Kidney glomerular epithelial cell (primary cell): ENCODE data around the gene SELENOO.

ENCODE experiments used
- DNase-seq: peaks from one replicate; lab custom pipeline; 2025; lab: John Stamatoyannopoulos, UW

SELENOO gene

DNA sequence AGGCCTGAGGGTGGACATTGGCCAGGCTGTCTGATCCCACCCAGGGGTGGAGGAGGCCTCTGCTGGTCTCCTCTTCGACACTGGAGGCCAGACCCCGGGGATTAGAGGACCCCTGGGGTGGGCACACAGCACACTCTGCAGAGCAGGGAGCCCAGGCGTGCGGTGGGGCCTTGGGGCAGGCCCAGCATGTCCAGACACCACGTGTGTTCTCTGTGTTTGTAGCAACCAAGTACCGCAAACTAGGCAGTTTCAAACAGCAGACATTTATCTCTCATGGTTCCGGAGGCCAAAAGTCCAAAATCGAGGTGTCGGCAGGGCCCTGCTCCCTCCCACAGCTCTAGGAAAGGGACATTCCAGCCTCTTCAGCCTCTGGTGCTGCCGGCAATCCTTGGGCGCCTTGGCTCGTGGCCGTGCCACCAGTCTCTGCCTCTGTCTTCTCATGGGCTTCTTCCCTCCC lies 28.8 kb upstream of the SELENOO start:
- no peak for DNase-seq

DNA sequence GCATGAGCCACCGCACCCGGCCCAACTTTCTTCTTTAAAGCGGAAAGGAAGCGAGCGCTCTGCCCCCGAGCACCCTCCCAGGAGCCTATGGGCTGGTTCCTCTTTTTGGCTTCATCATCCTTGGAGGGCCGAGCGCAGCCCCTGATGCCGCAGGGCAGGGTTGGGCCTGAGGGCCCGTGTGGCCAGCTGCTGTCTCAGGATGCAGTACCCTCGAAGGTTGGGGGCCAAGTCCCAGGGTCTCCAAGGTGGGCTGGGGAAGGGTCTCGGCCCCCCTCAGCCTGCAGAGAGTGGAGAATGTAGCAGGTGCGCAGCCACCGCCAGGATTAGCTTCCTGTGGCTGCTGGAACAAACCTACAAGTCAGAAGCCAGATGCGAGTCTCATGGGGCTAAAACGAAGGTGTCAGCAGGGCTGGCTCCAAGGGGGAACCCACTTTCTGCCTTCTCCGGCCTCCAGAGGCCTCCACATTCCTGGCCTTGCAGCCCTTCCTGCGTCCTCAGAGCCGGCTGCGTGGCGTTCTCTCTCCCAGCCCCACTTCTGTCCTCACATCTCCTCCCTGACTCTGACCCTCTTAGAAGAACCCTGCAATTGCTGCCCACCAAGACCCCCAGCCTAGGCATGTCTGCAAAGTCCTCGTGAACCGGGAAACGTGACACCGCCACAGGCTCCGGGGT lies 27.4 kb upstream of the SELENOO start:
- no peak for DNase-seq

DNA sequence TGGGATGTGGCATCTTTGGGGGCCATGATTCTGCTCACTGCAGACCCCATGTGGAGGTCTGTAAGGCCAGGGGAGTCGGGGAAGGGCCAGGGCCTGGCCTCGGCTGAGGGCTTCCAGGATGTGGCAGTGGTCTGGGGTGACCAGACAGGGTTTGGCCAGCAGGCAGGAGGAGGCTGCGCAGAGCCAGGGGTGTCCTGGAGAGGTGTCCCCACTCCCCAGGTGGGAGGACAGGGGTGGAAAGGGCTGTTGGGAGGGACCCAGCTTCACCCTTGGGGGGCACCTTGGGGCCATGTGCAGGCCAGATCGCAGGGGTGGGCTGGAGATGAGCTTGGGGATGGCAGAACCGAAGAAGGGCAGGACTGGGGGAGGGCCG lies 26.8 kb upstream of the SELENOO start:
- DNase-seq, result no peak

- DNase-seq, result no peak
Measured at GRCh38 chr22:50174382-50175190, 26.2 kb upstream of the SELENOO start.

DNA sequence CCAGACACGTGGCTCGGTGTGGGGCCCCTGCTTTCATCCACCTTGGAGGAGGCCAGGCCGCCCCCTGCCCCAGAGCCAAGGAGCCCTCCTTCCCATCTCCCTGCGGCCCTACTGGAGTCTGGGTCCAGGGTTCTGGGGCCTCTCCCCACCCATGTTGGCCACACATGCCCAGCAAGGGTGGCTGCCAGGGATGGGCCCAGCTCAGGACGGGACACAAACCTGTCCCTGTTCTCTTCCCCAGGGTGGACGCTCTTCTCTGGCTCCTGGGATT lies 25.7 kb upstream of the SELENOO start:
- DNase-seq, result no peak

- DNase-seq, result no peak
Measured at GRCh38 chr22:50175921-50176849, 24.6 kb upstream of the SELENOO start.

DNA sequence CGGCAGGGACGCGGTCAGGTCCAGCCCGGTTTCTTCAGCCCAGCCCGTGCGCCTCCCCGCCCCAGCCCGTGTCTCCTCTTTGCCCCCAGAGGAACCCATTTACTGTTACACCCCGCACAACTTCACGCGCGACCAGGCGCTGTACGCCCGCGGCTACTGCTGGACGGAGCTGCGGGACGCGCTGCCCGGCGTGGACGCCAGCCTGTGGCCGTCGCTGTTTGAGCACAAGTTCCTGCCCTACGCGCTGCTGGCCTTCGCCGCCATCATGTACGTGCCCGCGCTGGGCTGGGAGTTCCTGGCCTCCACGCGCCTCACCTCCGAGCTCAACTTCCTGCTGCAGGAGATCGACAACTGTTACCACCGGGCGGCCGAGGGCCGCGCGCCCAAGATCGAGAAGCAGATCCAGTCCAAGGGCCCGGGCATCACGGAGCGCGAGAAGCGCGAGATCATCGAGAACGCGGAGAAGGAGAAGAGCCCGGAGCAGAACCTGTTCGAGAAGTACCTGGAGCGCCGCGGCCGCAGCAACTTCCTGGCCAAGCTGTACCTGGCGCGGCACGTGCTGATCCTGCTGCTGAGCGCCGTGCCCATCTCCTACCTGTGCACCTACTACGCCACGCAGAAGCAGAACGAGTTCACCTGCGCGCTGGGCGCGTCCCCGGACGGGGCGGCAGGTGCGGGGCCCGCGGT lies 23.8 kb upstream of the SELENOO start:
- DNase-seq, result no peak

GRCh38 chr22:50177537-50178470 lies 23.0 kb upstream of the SELENOO start:
- DNase-seq, result no peak

DNA sequence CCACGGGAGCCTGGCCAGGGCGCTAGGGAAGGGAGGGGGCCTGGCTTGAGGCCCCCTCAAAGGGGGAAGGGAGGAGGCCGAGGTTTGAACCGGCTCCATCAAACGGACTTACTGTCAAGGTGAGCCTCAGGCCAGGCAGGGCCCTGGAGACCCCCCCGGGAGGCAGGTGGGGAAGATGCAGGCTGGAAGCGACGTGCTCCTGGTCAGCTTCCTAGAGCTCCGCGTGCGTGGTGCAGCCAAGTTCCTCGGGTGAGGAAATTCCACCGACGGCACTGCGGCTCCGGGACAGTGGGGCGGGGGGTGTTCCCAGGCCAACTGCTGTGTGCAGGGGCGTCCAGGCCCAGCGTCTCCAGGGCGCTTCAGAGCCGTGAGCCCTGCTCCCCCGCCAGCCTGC lies 22.3 kb upstream of the SELENOO start:
- no peak for DNase-seq

DNA sequence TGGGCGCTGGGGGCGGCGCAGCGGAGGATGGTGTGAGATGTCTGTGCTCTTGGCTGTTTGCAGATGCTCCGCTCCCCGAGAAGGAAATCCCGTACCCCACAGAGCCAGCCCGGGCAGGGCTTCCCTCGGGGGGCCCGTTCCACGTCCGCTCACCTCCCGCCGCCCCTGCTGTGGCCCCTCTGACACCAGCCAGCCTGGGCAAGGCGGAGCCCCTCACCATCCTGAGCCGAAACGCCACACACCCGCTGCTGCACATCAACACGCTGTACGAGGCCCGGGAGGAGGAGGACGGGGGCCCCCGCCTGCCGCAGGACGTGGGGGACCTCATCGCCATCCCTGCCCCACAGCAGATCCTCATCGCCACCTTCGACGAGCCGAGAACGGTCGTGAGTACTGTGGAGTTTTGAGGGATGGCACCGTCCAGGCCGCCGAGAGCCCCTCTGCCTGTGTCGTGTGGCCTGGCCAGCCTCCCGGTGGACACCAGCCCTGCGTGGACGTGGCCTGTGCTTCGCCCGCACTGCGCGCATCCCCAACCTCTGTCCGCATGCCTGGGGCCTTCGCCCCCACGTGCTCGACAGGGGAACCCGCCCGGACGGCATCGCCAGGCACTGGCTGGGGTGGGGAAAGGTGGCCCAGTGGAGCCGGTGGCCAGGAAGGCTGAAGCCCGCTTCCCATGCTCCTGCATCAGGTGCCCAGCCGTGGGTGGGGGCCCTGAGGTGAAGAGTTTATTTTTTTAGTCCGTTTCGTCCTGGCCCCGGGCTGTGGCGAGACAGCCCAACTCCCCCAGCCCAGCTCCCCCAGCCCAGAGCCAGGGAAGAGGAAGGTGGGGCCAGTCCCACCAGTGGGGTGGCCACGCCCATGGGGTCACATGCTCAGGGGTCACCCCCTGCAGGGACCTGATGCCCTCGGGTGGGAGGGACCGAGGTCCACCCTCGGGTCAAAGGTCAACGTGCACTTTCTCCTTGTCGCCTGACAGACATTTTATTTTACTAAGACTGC lies 21.6 kb upstream of the SELENOO start:
- DNase-seq, result no peak

GRCh38 chr22:50179937-50180726 lies 20.7 kb upstream of the SELENOO start:
- no peak for DNase-seq

- DNase-seq, result no peak
Measured at GRCh38 chr22:50180727-50181521, 19.9 kb upstream of the SELENOO start.

DNA sequence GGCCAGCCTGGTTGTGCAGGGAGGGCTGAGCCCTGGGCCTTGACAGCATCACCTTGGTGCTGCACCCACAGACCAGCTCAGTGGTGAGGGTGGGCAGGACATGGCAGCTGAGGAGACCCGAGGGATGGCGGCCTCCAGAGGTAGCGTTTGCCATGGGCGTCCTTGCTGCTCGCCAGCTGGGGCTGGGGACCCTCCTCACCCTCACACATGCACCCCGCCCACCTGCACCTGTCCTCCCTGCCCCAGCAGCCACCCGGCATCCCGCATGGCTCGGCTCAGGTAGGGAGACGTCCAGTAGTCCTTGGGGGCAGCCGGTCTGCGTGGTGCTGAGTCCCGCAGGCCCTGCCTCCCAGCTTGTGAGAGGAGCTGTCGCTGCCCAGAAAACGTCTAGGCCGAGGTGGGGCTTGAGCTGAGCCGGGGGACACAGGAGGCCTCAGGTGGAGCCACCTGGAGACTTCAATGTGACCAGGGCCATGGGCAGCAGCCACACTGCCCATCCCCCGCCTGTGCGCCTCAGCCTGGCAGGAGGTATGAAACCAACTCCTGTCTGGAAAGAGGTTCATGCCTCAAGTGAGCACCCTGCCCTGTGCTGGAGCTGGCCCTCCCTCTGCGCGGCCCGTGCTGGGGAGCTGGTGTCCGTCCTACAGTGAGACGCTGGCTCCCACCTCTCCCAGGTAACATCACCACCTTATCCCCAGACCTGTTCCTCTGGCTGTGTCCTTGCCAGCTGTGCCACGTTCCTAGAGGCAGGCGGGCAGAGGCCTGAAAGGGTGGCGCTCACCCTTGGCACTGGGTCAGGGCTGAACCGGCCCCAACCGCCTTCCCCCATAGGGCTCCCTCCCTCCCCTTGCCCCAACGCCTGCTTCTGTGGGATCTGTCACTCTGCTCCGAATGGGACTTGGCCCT lies 18.4 kb upstream of the SELENOO start:
- DNase-seq, result no peak

GRCh38 chr22:50183141-50183971 lies 17.5 kb upstream of the SELENOO start:
- no peak for DNase-seq

DNA sequence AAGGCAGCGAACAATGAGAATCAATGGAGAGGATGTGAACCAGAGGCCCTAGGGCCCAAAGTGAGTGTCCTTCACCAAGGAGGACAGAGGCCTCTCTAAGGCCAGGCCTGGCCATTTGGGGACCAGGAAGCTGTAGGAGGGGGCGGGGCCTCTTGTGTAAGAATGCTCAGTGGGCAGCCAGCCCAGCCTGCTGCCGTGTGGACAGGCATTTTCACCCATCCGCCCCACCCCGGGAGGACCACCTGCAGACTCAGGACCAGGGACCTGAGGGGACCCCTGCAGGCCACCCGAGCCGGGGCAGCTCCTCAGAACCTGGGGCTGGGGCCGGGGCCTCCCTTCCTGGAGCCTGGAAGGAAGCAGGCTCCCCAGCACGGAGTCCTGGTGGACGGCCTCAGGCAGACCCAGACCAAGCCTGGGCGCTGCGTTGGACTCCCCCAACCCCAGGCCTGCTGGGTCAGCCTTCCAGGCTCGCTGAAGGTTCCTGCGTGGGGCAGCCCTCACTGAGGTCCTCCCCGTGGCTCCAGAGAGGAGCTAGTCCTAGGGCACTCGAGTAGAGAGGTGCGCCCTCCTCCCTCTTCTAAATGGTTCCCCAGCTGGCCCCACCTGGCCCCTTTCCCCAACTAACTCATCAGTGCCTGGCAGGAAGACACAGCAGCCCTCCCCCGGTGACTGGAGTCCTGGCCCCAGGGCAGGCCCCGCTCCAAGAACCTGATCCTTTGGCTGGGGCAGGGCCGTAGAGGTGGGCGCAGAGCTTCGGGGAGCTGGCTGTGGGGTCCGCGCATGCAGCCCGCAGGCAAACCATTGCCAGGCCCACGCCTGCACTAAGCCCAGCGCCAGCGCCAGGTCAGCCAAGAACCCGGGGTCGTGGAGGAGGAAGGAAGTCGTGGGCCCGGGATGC lies 16.6 kb upstream of the SELENOO start:
- no peak for DNase-seq
